ENCODE data around the gene EPB41L4B. TPM values are rescaled to one million over a fixed set of nuclear protein-coding genes. Genes with fewer than 3 reads are reported as not detected.

EPB41L4B gene
- total RNA-seq, 2 donors from 2014 or later: 6.4 to 6.6 TPM

GRCh38 chr9:109295221-109296130, 25.4 kb downstream of the EPB41L4B start:
- DNase-seq: no peak
- Mint-ChIP-seq H3K36me3 (ENCODE audit: low read depth) (no peaks in the 10 kb centered on the region), H3K4me3 (no peak overlapping the region), H3K9me3 (no peaks in the 10 kb centered on the region), H3K27ac (no peak overlapping the region), H3K4me1 (no peaks in the 10 kb centered on the region), H3K27me3 (ENCODE audit: insufficient read depth) (no peaks in the 10 kb centered on the region)
- TF ChIP-seq, protein P1, sequence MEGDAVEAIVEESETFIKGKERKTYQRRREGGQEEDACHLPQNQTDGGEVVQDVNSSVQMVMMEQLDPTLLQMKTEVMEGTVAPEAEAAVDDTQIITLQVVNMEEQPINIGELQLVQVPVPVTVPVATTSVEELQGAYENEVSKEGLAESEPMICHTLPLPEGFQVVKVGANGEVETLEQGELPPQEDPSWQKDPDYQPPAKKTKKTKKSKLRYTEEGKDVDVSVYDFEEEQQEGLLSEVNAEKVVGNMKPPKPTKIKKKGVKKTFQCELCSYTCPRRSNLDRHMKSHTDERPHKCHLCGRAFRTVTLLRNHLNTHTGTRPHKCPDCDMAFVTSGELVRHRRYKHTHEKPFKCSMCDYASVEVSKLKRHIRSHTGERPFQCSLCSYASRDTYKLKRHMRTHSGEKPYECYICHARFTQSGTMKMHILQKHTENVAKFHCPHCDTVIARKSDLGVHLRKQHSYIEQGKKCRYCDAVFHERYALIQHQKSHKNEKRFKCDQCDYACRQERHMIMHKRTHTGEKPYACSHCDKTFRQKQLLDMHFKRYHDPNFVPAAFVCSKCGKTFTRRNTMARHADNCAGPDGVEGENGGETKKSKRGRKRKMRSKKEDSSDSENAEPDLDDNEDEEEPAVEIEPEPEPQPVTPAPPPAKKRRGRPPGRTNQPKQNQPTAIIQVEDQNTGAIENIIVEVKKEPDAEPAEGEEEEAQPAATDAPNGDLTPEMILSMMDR (conservative IDR thresholded peaks at IDR 0.05): no peak
- no peak overlapping the region for H3K9ac ChIP-seq (ENCODE audit: extremely low read depth, low read length, poor library complexity, severe bottlenecking)
- no peaks in the 10 kb centered on the region for H3K36me3 ChIP-seq (ENCODE audit: control insufficient read depth, insufficient read depth, low read length)
- H3K27ac ChIP-seq (ENCODE audit: low read depth, low read length): no peak overlapping the region
- 96% methylated on average over 4 of the region's 4 CpGs; no CpG with 5 or more reads in 1 of the 2 experiments for WGBS, 2 experiments (ENCODE audit: insufficient coverage in 1 of 2, insufficient read length in 1 of 2)
- H3K9me3 ChIP-seq (ENCODE audit: control insufficient read depth, low read length): no peaks in the 10 kb centered on the region
- no peaks in the 10 kb centered on the region for H3K27me3 ChIP-seq (ENCODE audit: control insufficient read depth, insufficient read depth, low read length, poor library complexity, severe bottlenecking)
- no peaks in the 10 kb centered on the region for H3K4me1 ChIP-seq (ENCODE audit: control insufficient read depth, insufficient read depth, low read length)
- no peak overlapping the region for H3K4me3 ChIP-seq (ENCODE audit: low read length)

DNA sequence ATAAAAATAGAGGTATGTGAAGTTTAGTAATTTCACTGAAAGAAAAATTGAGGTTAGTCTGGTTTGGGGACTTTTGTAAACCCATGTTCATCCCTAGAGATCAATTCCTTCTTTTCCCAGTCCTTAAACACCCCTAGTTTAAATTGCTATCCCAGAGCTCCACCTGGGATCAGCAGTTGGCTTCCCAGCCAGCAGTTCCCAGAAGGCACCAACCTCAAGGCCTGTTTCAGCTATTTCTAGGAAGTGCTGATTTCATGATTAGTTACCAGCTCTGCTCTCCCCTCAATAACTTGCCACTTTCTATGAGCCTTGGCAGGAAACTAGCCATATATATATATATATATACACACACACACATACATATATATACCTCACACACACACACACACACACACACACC, 30.5 kb downstream of the EPB41L4B start:
- Mint-ChIP-seq H3K27ac (no peak overlapping the region), H3K4me3 (no peak overlapping the region), H3K4me1 (peaks cover 6% of the 10 kb centered on the region), H3K27me3 (ENCODE audit: insufficient read depth) (no peaks in the 10 kb centered on the region), H3K36me3 (ENCODE audit: low read depth) (no peaks in the 10 kb centered on the region), H3K9me3 (no peaks in the 10 kb centered on the region)
- TF ChIP-seq, protein P1 (conservative IDR thresholded peaks at IDR 0.05): no peak
- Histone ChIP-seq H3K9ac (ENCODE audit: extremely low read depth, low read length, poor library complexity, severe bottlenecking) (no peak overlapping the region), H3K4me3 (ENCODE audit: low read length) (no peak overlapping the region), H3K27me3 (ENCODE audit: control insufficient read depth, insufficient read depth, low read length, poor library complexity, severe bottlenecking) (no peaks in the 10 kb centered on the region), H3K9me3 (ENCODE audit: control insufficient read depth, low read length) (no peaks in the 10 kb centered on the region), H3K4me1 (ENCODE audit: control insufficient read depth, insufficient read depth, low read length) (no peaks in the 10 kb centered on the region), H3K27ac (ENCODE audit: low read depth, low read length) (no peak overlapping the region), H3K36me3 (ENCODE audit: control insufficient read depth, insufficient read depth, low read length) (no peaks in the 10 kb centered on the region)
- no peak for DNase-seq

GRCh38 chr9:109289931-109290330, 30.9 kb downstream of the EPB41L4B start:
- H3K27me3 Mint-ChIP-seq (ENCODE audit: insufficient read depth): no peaks in the 10 kb centered on the region
- Histone ChIP-seq H3K36me3 (ENCODE audit: control insufficient read depth, insufficient read depth, low read length) (no peaks in the 10 kb centered on the region), H3K27ac (ENCODE audit: low read depth, low read length) (no peak overlapping the region), H3K9ac (ENCODE audit: extremely low read depth, low read length, poor library complexity, severe bottlenecking) (no peak overlapping the region), H3K9me3 (ENCODE audit: control insufficient read depth, low read length) (no peaks in the 10 kb centered on the region), H3K4me1 (ENCODE audit: control insufficient read depth, insufficient read depth, low read length) (no peaks in the 10 kb centered on the region), H3K27me3 (ENCODE audit: control insufficient read depth, insufficient read depth, low read length, poor library complexity, severe bottlenecking) (no peaks in the 10 kb centered on the region), H3K4me3 (ENCODE audit: low read length) (no peak overlapping the region)
- H3K36me3 Mint-ChIP-seq (ENCODE audit: low read depth): no peaks in the 10 kb centered on the region
- 94 to 95% methylated on average over 7 to 8 of the region's 8 CpGs for WGBS, 2 experiments (ENCODE audit: insufficient coverage in 1 of 2, insufficient read length in 1 of 2)
- H3K27ac Mint-ChIP-seq: no peak overlapping the region
- H3K9me3 Mint-ChIP-seq: no peaks in the 10 kb centered on the region
- no peak for DNase-seq
- no peak overlapping the region for H3K4me3 Mint-ChIP-seq
- H3K4me1 Mint-ChIP-seq: peaks cover 6% of the 10 kb centered on the region
- TF ChIP-seq, protein P1 (conservative IDR thresholded peaks at IDR 0.05): no peak
